ENCODE results near the gene CPNE1. TPM values are rescaled to one million over a fixed set of nuclear protein-coding genes. Genes with fewer than 3 reads are reported as not detected.

Gene CPNE1
- total RNA-seq, 1 donor from 2014 or later, result 49.6 TPM

DNA sequence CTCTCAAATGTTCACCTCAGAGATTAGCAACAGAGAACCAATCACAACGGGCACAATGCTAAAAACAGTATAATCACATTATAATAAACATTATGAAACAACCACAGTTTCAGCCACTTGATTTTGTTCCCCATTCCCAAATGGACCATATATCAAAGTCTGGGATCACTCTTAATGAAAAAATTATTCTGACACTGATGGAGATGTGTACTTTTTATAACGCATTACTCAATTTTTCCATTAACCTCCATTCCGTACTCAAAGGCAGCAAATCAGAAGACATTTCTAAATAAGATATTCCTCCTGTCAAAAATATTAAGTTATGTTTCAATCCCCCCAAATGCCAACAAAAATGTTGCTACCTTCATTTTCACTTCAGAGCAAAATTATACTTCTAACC, 2.8 kb downstream of the CPNE1 start:
- ATAC-seq (no peak), DNase-seq (ENCODE audit: missing footprints) (no peak)
- intact Hi-C loops (cut with DNase I), result loop anchor here (2.0 kb wide), 1 partner anchor 45 kb away; no protein-coding TSS in a partner anchor

- no peak for ATAC-seq
- intact Hi-C loops (cut with DNase I), result no loop called here
- no peak for DNase-seq (ENCODE audit: missing footprints)
Observed at GRCh38 chr20:35661053-35661452, 3.6 kb downstream of the CPNE1 start.

GRCh38 chr20:35660122-35660937, 4.4 kb downstream of the CPNE1 start:
- ATAC-seq, result no peak
- DNase-seq (ENCODE audit: missing footprints), result no peak
- intact Hi-C loops (cut with DNase I), result no loop called here

DNA sequence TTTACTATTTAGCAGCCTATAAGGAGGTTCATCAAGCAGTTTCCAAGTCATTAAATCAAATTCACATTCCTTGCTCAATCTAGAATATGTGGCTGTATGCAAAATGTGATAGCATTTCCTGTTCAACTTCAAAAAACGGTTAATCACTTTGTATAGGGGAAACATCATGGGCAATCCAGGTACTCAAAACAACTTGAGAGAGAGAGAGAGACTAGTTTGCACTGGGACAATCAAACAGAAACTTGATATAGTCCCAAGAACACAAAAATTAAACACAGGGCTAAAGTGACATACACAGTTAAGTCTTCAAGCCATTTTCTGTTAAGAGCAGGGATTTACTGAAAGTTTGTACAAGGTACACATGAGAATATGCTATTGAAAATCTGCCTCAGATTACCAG, 7.4 kb downstream of the CPNE1 start:
- ATAC-seq (no peak), DNase-seq (ENCODE audit: missing footprints) (no peak)
- intact Hi-C loops (cut with DNase I), result no loop called here

GRCh38 chr20:35654415-35654814, 10.3 kb downstream of the CPNE1 start:
- intact Hi-C loops (cut with DNase I), result no loop called here

DNA sequence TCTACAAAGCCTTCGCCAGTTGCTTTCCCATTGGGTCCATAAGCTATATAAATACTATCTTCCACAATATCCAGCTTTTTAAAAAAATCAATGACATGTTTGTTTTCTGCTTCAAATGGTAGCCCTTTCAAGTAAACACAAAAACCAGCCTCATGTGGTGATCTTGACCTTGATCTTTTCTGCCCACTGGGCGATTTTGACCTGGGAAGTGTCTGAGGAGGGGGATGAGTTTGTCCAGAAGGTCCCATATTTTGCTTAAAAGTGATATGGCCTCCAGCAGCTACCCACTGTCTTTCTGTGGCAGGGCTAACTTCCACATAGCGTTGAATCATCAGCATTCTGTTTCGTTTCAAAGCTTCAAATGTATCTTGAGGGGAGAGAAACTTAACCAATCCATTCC, 10.8 kb downstream of the CPNE1 start:
- ATAC-seq (no peak), DNase-seq (ENCODE audit: missing footprints) (no peak)
- intact Hi-C loops (cut with DNase I), result no loop called here

More at GRCh38 chr20:35654415-35654814, 10.3 kb downstream of the CPNE1 start:
- ATAC-seq (no peak), DNase-seq (ENCODE audit: missing footprints) (no peak)

DNA sequence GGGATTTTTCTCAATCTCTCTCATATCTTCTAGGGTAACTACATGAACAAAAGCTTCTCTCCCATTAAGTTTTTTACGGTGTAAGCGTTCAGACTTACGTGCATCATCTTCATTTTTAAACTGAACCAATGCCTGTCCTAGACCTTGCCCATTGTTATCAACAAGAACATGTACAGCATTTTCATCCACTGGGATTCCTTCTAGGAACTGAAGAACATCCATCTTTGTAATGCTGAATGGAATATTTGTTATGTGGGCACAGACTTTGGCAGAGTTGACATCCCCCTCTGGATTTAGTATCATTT, 11.3 kb downstream of the CPNE1 start:
- no peak for ATAC-seq
- DNase-seq (ENCODE audit: missing footprints), result no peak
- intact Hi-C loops (cut with DNase I), result no loop called here

- intact Hi-C loops (cut with DNase I), result no loop called here
- no peak for DNase-seq (ENCODE audit: missing footprints)
- no peak for ATAC-seq
Observed at GRCh38 chr20:35652641-35653429, 11.9 kb downstream of the CPNE1 start.

DNA sequence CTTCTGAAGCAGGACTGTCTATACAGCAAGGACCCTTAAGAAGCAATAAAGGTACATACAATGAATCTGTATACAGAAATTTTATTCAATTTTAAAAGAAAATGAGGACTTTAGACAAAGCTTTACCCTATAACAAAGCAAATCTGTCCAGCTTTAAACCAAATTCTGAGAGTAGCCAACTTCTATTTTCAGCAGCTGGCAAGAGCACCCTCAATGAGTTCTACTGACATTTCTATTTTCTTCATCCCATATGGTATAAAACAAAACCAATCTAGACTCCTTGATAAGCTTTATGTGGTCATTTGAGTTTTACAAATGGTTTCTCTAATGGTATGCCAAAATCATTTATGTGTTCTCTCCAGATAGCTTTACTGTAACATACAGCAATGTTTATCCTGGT, 12.7 kb downstream of the CPNE1 start:
- DNase-seq (ENCODE audit: missing footprints), result no peak
- intact Hi-C loops (cut with DNase I), result no loop called here
- ATAC-seq, result no peak

GRCh38 chr20:35650632-35651031, 14.1 kb downstream of the CPNE1 start:
- no peak for ATAC-seq
- no peak for DNase-seq (ENCODE audit: missing footprints)
- intact Hi-C loops (cut with DNase I), result no loop called here

DNA sequence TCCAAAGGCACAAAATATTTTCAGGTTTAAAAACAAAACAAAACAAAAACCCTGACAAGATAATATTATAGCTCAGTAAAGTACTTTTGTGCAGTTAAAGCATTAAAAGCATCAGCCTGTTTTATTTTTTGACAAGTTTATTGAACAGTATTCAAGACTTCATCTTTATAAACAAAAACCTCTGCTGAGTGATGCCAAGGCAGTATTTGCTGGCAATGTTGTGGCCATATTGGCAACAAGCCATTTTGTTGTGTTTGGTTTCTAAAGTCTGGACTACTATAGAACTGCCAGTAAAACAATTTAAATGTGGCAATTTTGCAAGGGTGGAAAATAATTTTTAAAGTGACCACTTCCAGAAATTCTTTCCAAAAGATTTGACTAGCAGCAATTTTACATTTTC, 15.9 kb downstream of the CPNE1 start:
- intact Hi-C loops (cut with DNase I), result no loop called here
- DNase-seq (ENCODE audit: missing footprints) (no peak), ATAC-seq (no peak)

- DNase-seq (ENCODE audit: missing footprints), result no peak
- ATAC-seq, result no peak
- intact Hi-C loops (cut with DNase I), result no loop called here
Observed at GRCh38 chr20:35644806-35645205, 19.9 kb downstream of the CPNE1 start.

DNA sequence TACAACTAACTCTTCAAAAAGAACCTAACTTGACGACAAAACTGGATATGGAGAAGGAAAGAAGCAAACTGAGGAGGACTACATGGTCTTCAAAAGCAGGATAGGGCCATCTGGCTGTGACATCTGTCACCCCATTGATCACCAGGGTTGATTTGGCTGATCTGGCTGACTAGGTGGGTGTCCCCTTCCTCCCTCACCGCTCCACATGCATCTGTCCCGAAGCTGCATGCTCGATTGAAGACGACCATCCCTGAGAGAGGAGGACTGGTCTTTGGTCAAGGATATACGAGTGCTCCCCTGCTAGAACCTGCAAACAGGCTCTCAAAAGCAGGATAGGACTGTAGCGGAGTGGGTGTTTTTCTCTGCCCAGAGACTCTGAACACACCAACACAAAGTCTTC, 21.7 kb downstream of the CPNE1 start:
- no peak for ATAC-seq
- intact Hi-C loops (cut with DNase I), result no loop called here
- DNase-seq (ENCODE audit: missing footprints), result no peak

- ATAC-seq (no peak), DNase-seq (ENCODE audit: missing footprints) (no peak)
- intact Hi-C loops (cut with DNase I), result no loop called here
Observed at GRCh38 chr20:35641743-35642142, 23.0 kb downstream of the CPNE1 start.

DNA sequence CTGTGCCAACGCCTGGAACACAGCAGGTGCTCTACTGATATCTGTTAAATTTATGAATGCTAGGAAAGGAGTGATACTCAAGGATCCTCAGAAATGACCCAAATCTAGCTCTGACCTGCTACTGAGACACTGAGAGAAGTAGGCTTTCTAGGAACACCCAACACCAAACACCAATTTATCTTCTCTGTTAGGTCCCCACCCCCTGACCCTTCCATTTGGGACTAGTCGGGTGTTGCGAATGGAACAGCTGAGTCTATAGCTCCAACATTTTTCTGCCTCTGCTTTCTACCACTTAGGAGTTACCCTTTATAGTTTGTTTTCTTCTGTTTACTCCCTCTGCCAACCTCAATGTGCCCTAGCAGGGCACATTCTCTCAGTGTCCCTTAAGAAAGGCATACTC, 24.0 kb downstream of the CPNE1 start:
- ATAC-seq (no peak), DNase-seq (ENCODE audit: missing footprints) (no peak)
- intact Hi-C loops (cut with DNase I), result no loop called here

DNA sequence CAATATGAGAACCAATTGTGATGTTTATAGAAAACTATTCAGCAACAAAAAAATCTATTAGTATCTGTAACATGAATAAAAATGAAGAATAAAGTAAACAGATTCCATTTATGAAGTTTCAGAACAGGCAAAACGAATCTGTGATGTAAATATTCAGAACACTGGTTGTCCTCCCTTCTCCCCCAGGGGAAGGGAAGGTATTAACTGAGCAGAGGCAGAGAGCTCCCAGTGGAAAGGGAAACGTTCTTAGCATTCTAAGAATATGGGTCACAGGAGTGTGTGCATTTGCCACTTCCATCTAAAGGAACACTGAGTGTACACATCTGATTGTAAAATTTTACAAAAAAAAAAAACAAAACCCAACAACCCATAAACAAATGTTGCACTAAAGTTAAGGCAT, 25.9 kb downstream of the CPNE1 start:
- intact Hi-C loops (cut with DNase I), result no loop called here
- DNase-seq (ENCODE audit: missing footprints) (no peak), ATAC-seq (no peak)

DNA sequence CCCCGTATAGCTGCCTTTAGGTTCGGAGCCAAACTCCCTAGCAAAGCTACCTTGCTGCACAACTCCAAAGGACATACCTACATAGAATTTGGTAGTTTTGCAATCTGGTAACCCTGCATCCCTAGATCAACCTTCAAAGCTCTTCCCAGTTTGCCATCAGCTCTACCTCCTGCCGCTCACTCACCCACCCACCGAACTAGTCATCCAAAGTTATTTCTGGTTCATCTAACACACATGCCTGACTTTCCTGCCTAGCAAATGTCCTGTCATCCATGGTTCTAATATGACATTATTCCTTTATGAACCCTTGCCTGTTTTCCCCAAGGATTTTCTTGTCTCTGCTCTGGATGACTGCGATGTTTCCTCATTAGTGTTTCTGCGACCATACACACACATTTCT, 27.4 kb downstream of the CPNE1 start:
- no peak for DNase-seq (ENCODE audit: missing footprints)
- intact Hi-C loops (cut with DNase I), result no loop called here
- ATAC-seq, result no peak

- intact Hi-C loops (cut with DNase I), result no loop called here
- DNase-seq (ENCODE audit: missing footprints) (no peak), ATAC-seq (peak; percentile 32)
Observed at GRCh38 chr20:35636095-35636494, 28.6 kb downstream of the CPNE1 start.

DNA sequence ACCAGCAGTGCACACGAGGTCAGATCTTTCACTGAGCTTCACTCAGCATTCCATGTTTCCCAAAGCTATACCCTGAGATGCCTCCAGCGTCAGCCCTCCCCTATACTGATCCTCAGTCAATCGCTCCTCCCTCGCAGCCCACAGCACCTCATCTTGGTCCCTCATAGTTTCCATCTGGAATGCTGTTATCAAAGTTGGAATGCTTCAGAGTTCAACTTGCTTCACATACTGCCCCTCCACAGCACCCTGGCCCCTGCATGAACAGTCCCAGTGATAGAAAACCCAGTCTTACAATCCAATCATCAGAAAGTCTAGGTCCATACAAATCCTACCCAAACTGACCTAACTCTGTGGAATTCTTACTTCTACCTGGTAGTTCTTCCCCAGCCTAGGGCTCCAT, 29.0 kb downstream of the CPNE1 start:
- intact Hi-C loops (cut with DNase I), result no loop called here
- ATAC-seq (peak; percentile 37), DNase-seq (ENCODE audit: missing footprints) (no peak)

- intact Hi-C loops (cut with DNase I), result no loop called here
- DNase-seq (ENCODE audit: missing footprints), result no peak
- ATAC-seq, result no peak
Observed at GRCh38 chr20:35632539-35633115, 32.1 kb downstream of the CPNE1 start.
